Prostate gland (tissue), 2 donors: ENCODE measurements around the gene ITGA8. TPM values are rescaled to one million over a fixed set of nuclear protein-coding genes. Genes with fewer than 3 reads are reported as not detected.

ENCODE experiments used
- DNase-seq: peaks from one replicate; pipeline ENCODE4 v3.0.0-alpha.2; 2019; ENCODE audit warnings: low spot score
- H3K27ac ChIP-seq, 2 donors: fragments of 200-600 bp; sonication (generic); 2 replicates each; pipeline ENCODE4 v1.5.1; 2017 to 2019
- H3K27me3 ChIP-seq: fragments of 200-600 bp; sonication (generic); replicated peaks from 2 replicates; pipeline ENCODE4 v1.5.1; 2019; ENCODE audit not compliant: insufficient read depth
- H3K36me3 ChIP-seq, 2 donors: fragments of 200-600 bp; sonication (generic); 1 replicate in 1 of 2; 2 replicates in 1 of 2; pipeline versions ENCODE4 v1.5.1 to v1.8.1; 2017 to 2019
- H3K4me1 ChIP-seq: fragments of 200-600 bp; sonication (generic); replicated peaks from 2 replicates; pipeline ENCODE4 v1.5.1; 2019
- H3K4me3 ChIP-seq, 2 donors: fragments of 200-600 bp; sonication (generic); 2 replicates each; pipeline ENCODE4 v1.5.1; 2017 to 2019
- H3K9me3 ChIP-seq: fragments of 200-600 bp; sonication (generic); 2 replicates; pipeline ENCODE4 v1.5.1; 2017
- POLR2A ChIP-seq: fragments of 450-650 bp; IDR thresholded peaks from one replicate; pipeline ENCODE4 v1.6.1; 2016; ENCODE audit warnings: antibody characterized with exemption, mild to moderate bottlenecking
- POLR2AphosphoS5 ChIP-seq: sonication (generic); formaldehyde crosslinking; IDR thresholded peaks from one replicate; pipeline ENCODE4 v1.6.1; 2017; ENCODE audit warnings: antibody characterized with exemption
- WGBS: methylation state at CpG from one replicate; pipeline ENCODE4 v1.1.5; 2018; 5-methylcytosine and 5-hydroxymethylcytosine counted together
- intact Hi-C: fragments of 100-400 bp; cut with DNase I; formaldehyde crosslinking; loops from one replicate; pipeline ENCODE4 v1.14.2; 2022
- total RNA-seq, 2 donors: library from RNA; depleted of rRNA; stranded (reverse); fragments of >200 nt; gene quantifications; one replicate each; pipeline ENCODE4 v1.1.0, GENCODE V29; 2016
- TF ChIP-seq, protein P1 (sequence below), 4 experiments: fragments of 200-600 bp in 2 of 4; fragments of 450-650 bp in 2 of 4; sonication (generic) in 2 of 4; IDR thresholded peaks; 1 replicate in 3 of 4; 2 replicates in 1 of 4; pipeline ENCODE4 v1.5.1; 2016 to 2019; ENCODE audit warnings: antibody characterized with exemption in 4 of 4, mild to moderate bottlenecking in 2 of 4, moderate library complexity in 2 of 4

The ITGA8 gene
- total RNA-seq, 2 donors from 2014 or later: 10.3 to 11.2 TPM

DNA sequence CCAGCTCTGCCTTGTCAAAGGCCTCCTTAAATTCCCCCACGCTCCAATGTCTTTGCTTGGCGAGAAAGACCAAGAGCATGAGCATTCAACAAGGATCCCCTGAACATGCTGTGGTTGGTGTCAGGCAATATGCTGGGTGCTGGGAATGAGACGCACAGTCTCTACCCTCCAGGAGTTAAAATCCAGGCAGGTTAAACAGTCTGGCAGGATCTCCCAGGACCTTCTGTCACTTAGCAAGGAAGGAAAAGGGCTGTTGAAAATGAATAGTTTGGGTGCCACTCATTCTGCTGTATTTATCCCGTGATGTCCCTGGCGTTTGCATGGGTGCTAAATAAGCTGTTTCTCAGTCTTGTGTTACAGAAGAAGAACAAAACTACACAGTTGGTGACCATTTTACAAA, 21.9 kb upstream of the ITGA8 start:
- Histone ChIP-seq H3K9me3 (no peaks in the 10 kb centered on the region), H3K36me3 (no peaks in the 10 kb centered on the region), H3K27me3 (no peaks in the 10 kb centered on the region), H3K4me1 (no peaks in the 10 kb centered on the region), H3K4me3 (no peak overlapping the region), H3K27ac (no peak overlapping the region)
- TF ChIP-seq, protein P1, sequence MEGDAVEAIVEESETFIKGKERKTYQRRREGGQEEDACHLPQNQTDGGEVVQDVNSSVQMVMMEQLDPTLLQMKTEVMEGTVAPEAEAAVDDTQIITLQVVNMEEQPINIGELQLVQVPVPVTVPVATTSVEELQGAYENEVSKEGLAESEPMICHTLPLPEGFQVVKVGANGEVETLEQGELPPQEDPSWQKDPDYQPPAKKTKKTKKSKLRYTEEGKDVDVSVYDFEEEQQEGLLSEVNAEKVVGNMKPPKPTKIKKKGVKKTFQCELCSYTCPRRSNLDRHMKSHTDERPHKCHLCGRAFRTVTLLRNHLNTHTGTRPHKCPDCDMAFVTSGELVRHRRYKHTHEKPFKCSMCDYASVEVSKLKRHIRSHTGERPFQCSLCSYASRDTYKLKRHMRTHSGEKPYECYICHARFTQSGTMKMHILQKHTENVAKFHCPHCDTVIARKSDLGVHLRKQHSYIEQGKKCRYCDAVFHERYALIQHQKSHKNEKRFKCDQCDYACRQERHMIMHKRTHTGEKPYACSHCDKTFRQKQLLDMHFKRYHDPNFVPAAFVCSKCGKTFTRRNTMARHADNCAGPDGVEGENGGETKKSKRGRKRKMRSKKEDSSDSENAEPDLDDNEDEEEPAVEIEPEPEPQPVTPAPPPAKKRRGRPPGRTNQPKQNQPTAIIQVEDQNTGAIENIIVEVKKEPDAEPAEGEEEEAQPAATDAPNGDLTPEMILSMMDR (IDR thresholded peaks at IDR 0.05): no peak
- intact Hi-C loops: no loop called here
- DNase-seq: no peak
- WGBS: 93% methylated on average over 5 of the region's 5 CpGs

DNA sequence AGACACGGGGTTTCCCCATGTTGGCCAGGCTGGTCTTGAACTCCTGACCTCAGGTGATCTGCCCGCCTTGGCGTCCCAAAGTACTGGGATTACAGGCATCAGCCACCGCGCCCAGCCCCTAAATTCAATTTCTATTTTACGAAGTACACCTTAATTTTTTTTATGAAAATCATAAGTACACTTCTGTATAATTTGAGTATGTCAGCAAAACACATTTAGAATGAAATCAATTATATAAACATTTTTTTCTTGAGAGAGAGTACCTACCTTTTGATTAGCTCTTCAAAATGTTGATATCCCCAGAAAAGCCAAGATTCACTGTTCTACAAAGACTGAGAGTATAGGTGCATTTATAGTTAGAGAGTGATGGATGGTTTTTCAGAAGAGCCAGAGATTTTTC, 20.5 kb upstream of the ITGA8 start:
- WGBS: 93% methylated on average over 6 of the region's 6 CpGs
- Histone ChIP-seq H3K36me3 (no peaks in the 10 kb centered on the region), H3K4me3 (no peak overlapping the region), H3K27me3 (no peaks in the 10 kb centered on the region), H3K9me3 (no peaks in the 10 kb centered on the region), H3K4me1 (no peaks in the 10 kb centered on the region), H3K27ac (no peak overlapping the region)
- intact Hi-C loops: no loop called here
- TF ChIP-seq POLR2A (no peak), POLR2AphosphoS5 (no peak)
- TF ChIP-seq, protein P1 (IDR thresholded peaks at IDR 0.05): no peak
- no peak for DNase-seq

DNA sequence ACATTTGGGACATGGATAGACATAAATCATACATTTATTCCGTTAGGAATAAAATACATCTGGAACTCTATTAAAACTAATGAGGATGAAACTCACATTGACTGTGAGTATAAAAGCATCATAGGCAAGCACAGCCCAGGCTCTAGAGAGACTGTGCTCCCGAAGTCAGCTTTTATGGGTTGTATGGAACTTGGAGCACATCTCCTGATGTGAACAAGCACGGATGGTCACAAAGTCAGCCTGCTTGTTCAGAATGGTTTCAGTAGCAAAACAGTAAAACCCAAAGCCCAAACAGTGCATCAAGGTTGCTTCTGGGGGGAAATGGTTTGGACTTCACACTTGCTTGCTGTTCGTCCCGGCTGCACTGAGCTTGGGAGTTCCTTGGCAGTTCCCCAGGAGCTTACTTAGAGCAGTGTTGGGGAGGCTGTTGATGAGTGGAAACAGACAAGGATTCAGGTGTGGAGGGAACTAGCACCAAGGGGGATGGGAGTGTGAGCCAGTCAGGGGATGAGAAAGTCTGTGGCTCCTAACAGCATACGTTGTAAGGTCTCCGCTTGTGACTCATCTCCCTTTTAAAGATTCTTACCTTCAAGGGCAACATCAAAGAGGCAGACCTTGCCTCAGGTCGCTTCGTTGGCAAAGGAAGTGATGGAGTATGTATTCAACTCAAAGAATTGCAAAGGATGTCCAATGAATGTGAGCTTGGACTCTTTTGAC, 19.7 kb upstream of the ITGA8 start:
- Histone ChIP-seq H3K27ac (no peak overlapping the region), H3K9me3 (no peaks in the 10 kb centered on the region), H3K27me3 (no peaks in the 10 kb centered on the region), H3K4me3 (no peak overlapping the region), H3K36me3 (no peaks in the 10 kb centered on the region), H3K4me1 (no peaks in the 10 kb centered on the region)
- intact Hi-C loops: loop anchor here (5.0 kb wide), 1 partner anchor 83 kb away; no protein-coding TSS in a partner anchor
- WGBS: 56% methylated on average over 9 of the region's 9 CpGs
- TF ChIP-seq POLR2AphosphoS5: no peak
- TF ChIP-seq, protein P1 (IDR thresholded peaks at IDR 0.05): no peak
- no peak for TF ChIP-seq POLR2A
- no peak for DNase-seq

DNA sequence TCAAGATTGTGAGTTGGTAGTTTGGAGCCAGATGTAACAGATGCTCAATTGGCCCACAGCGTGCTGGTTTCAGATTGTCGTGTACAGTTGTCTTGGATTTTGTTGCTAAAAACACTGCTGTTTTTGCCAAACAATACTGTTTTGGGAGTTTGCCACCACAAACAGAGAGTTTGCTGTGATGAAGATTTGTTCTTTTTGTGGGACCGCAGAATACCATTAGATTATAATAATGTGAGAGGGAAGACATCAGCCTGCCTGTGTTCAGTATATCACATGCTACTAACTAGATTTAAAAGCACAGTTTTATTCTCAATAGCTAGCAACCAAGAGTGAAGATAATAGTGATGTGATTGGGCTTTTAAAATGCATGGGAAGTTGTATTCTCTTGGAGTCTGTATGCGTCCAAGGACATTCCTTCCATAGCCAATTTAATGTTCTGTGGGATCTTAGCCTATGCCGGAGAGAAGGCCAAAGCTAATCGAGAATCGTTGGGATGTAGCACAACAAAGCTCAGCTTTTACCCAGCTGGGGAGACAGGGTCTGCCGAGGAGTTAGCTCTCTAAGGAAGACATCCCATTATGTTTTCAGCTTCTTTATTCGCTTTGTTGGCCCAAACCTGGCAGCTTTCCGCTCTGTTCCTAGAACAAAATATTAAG, 18.7 kb upstream of the ITGA8 start:
- H3K4me1 ChIP-seq: no peaks in the 10 kb centered on the region
- no peak overlapping the region for H3K27ac ChIP-seq
- 61% methylated on average over 10 of the region's 10 CpGs for WGBS
- H3K4me3 ChIP-seq: no peak overlapping the region
- no peaks in the 10 kb centered on the region for H3K9me3 ChIP-seq
- H3K36me3 ChIP-seq: no peaks in the 10 kb centered on the region
- no peaks in the 10 kb centered on the region for H3K27me3 ChIP-seq
- intact Hi-C loops: loop anchor here (5.0 kb wide), 1 partner anchor 84 kb away; no protein-coding TSS in a partner anchor
- no peak for DNase-seq
- TF ChIP-seq, protein P1 (IDR thresholded peaks at IDR 0.05): no peak
- TF ChIP-seq POLR2A: no peak
- no peak for TF ChIP-seq POLR2AphosphoS5

DNA sequence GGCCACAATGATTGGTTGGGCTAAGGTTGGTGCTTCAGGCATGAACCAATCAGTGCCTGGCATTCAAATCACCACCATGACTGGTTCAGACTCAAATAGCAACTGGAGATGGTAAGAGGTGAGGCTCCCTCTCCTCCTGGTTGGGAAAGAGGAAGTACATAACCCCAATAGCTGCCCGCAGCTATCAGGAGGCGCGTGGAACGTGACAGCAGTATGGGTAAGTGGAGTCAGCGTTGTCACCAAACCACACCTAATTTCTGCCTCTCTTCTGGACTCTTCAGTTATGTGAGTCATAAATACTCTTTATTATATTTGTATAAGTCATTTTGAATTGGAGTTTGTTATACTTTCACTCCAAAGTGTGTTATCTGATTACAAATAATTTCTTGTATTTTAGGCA, 17.9 kb upstream of the ITGA8 start:
- Histone ChIP-seq H3K36me3 (no peaks in the 10 kb centered on the region), H3K27ac (no peak overlapping the region), H3K4me3 (no peak overlapping the region), H3K4me1 (no peaks in the 10 kb centered on the region), H3K9me3 (no peaks in the 10 kb centered on the region), H3K27me3 (no peaks in the 10 kb centered on the region)
- TF ChIP-seq, protein P1 (IDR thresholded peaks at IDR 0.05): no peak
- TF ChIP-seq POLR2A (no peak), POLR2AphosphoS5 (no peak)
- 74% methylated on average over 5 of the region's 5 CpGs for WGBS
- no peak for DNase-seq
- intact Hi-C loops: loop anchor here (5.0 kb wide), 1 partner anchor 85 kb away; no protein-coding TSS in a partner anchor
